Measurements from ENCODE around the gene SLC16A2. TPM values are rescaled to one million over a fixed set of nuclear protein-coding genes. Genes with fewer than 3 reads are reported as not detected.

SLC16A2 gene
- total RNA-seq = 17.5 and 17.6 TPM in 2 replicates

GRCh38 chrX:74421036-74421739 lies at the start of gene SLC16A2:
SLC16A2 (plus strand) TSS chrX:74421493; CDS start chrX:74421638, 145 bp downstream.

Other genes with a start within 250 kb of the SLC16A2 start
- gene ZCCHC13, start 117.3 kb upstream of the SLC16A2 start, total RNA-seq = not detected in 2 replicates
- gene RLIM, start 193.1 kb downstream of the SLC16A2 start, total RNA-seq = 25.3 and 29.5 TPM in 2 replicates

Measured in cardiac ventricle fibroblast (primary cell).